GM18867 (cell line): ENCODE data around the gene ITGA11.

Experiments used
- ATAC-seq: cut with Tn5 transposase; IDR thresholded peaks from one replicate; pipeline ENCODE4 v1.9.1; 2021; ENCODE audit warnings: mild to moderate bottlenecking, moderate library complexity; ENCODE audit not compliant: unreplicated experiment

Gene ITGA11

GRCh38 chr15:68449389-68449788 lies 17.4 kb upstream of the ITGA11 start:
- ATAC-seq: no peak

GRCh38 chr15:68447976-68448755 lies 16.2 kb upstream of the ITGA11 start:
- ATAC-seq: no peak

- no peak for ATAC-seq
These were observed 15.2 kb upstream of the ITGA11 start for GRCh38 chr15:68447209-68447608.

- no peak for ATAC-seq
These were observed 13.4 kb upstream of the ITGA11 start for GRCh38 chr15:68445351-68445750.

- ATAC-seq: no peak
These were observed 12.4 kb upstream of the ITGA11 start for GRCh38 chr15:68444336-68444735.

- no peak for ATAC-seq
These were observed 10.9 kb upstream of the ITGA11 start for GRCh38 chr15:68442903-68443302.

GRCh38 chr15:68442041-68442440 lies 10.1 kb upstream of the ITGA11 start:
- no peak for ATAC-seq

- ATAC-seq: no peak
These were observed 9.2 kb upstream of the ITGA11 start for GRCh38 chr15:68441045-68441743.

- no peak for ATAC-seq
These were observed 8.2 kb upstream of the ITGA11 start for GRCh38 chr15:68440136-68440535.

GRCh38 chr15:68439506-68439905 lies 7.5 kb upstream of the ITGA11 start:
- no peak for ATAC-seq

GRCh38 chr15:68436680-68437079 lies 4.7 kb upstream of the ITGA11 start:
- ATAC-seq: no peak

- ATAC-seq: no peak
These were observed 4.0 kb upstream of the ITGA11 start for GRCh38 chr15:68435966-68436365.

- no peak for ATAC-seq
These were observed 2.1 kb upstream of the ITGA11 start for GRCh38 chr15:68434021-68434420.

- no peak for ATAC-seq
These were observed 1.6 kb upstream of the ITGA11 start for GRCh38 chr15:68433551-68433950.

- ATAC-seq: no peak
These were observed 590 bp upstream of the ITGA11 start for GRCh38 chr15:68432441-68433064.

- ATAC-seq: no peak
These were observed 749 bp downstream of the ITGA11 start for GRCh38 chr15:68431037-68431791.

- no peak for ATAC-seq
These were observed 1.4 kb downstream of the ITGA11 start for GRCh38 chr15:68430471-68431036.

GRCh38 chr15:68429691-68430470 lies 2.1 kb downstream of the ITGA11 start:
- no peak for ATAC-seq

- no peak for ATAC-seq
These were observed 3.5 kb downstream of the ITGA11 start for GRCh38 chr15:68428431-68428940.

GRCh38 chr15:68427963-68428362 lies 4.0 kb downstream of the ITGA11 start:
- ATAC-seq: no peak
